Measurements from ENCODE around the gene TYROBP. TPM values are rescaled to one million over a fixed set of nuclear protein-coding genes. Genes with fewer than 3 reads are reported as not detected.
"Not testable (repeated sequence)": the region's sequence is repeated elsewhere in the genome, so short reads cannot be mapped to it uniquely, and the experiment has no call there.

TYROBP gene
- total and polyA plus RNA-seq, 9 donors = 9.2 to 135 (median 36.7) TPM

GRCh38 chr19:35913589-35913988 is 5.5 kb upstream of the TYROBP start:
- TF ChIP-seq POLR2A (IDR thresholded peaks at IDR 0.05) (no peak), EP300 (IDR thresholded peaks at IDR 0.05) (no peak), CTCF (IDR thresholded peaks at IDR 0.05) (no peak)
- WGBS, 3 donors = 46 to 58% (median 49%) methylated on average over 7 of the region's 7 CpGs
- Histone ChIP-seq H3K4me1 (ENCODE audit: insufficient read depth) (no peaks in the 10 kb centered on the region), H3K27me3 (no peaks in the 10 kb centered on the region), H3K36me3 (no peaks in the 10 kb centered on the region), H3K9me3 (no peaks in the 10 kb centered on the region), H3K27ac (no peak overlapping the region), H3K4me3 (no peak overlapping the region)
- no peak for DNase-seq
- intact Hi-C loops (cut with DNase I) = no loop called here

DNA sequence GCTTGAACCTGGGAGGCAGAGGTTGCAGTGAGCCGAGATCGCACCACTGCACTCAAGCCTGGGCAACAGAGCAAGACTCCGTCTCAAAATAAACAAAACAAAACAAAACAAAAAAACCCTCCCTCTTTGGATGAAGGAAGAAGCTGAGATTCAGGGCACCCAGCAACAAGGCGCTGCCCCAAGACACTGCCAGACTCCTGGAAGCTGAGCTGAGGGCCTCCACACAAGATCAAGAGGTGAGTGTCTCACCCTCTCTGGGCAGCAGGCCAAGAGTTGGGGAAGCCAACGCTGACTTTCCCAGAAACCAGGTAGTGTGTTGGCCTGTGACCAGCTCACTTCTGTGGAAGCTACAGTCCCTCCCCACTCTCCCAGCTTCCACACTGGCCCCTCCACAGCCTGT is 3.7 kb upstream of the TYROBP start:
- H3K4me1 ChIP-seq (ENCODE audit: insufficient read depth) = peaks cover 3% of the 10 kb centered on the region
- no peak for DNase-seq
- intact Hi-C loops (cut with DNase I) = no loop called here
- WGBS, 3 donors = 41 to 50% (median 48%) methylated on average over 5 of the region's 5 CpGs
- H3K36me3 ChIP-seq = no peaks in the 10 kb centered on the region
- H3K4me3 ChIP-seq = no peak overlapping the region
- H3K9me3 ChIP-seq = no peaks in the 10 kb centered on the region
- H3K27me3 ChIP-seq = no peaks in the 10 kb centered on the region
- TF ChIP-seq CTCF (IDR thresholded peaks at IDR 0.05) (no peak), POLR2A (IDR thresholded peaks at IDR 0.05) (no peak), EP300 (IDR thresholded peaks at IDR 0.05) (no peak)
- H3K27ac ChIP-seq = no peak overlapping the region

- H3K27ac ChIP-seq = no peak overlapping the region
- no peaks in the 10 kb centered on the region for H3K9me3 ChIP-seq
- no peak for DNase-seq
- H3K27me3 ChIP-seq = no peaks in the 10 kb centered on the region
- 44 to 49% (median 46%) methylated on average over 3 of the region's 3 CpGs for WGBS, 3 donors
- peaks cover 3% of the 10 kb centered on the region for H3K4me1 ChIP-seq (ENCODE audit: insufficient read depth)
- H3K36me3 ChIP-seq = no peaks in the 10 kb centered on the region
- H3K4me3 ChIP-seq = no peak overlapping the region
- TF ChIP-seq CTCF (IDR thresholded peaks at IDR 0.05) (no peak), EP300 (IDR thresholded peaks at IDR 0.05) (no peak), POLR2A (IDR thresholded peaks at IDR 0.05) (no peak)
- intact Hi-C loops (cut with DNase I) = no loop called here
Measured at GRCh38 chr19:35911173-35911572, 3.1 kb upstream of the TYROBP start.

- DNase-seq; H3K27me3 ChIP-seq; H3K9me3 ChIP-seq; H3K27ac ChIP-seq; H3K4me1 ChIP-seq (ENCODE audit: insufficient read depth); H3K36me3 ChIP-seq; H3K4me3 ChIP-seq; intact Hi-C loops (cut with DNase I): not testable (repeated sequence)
- WGBS, 3 donors = 87 to 89% (median 88%) methylated on average over 14 of the region's 14 CpGs
Measured at GRCh38 chr19:35910355-35910754, 2.3 kb upstream of the TYROBP start.

DNA sequence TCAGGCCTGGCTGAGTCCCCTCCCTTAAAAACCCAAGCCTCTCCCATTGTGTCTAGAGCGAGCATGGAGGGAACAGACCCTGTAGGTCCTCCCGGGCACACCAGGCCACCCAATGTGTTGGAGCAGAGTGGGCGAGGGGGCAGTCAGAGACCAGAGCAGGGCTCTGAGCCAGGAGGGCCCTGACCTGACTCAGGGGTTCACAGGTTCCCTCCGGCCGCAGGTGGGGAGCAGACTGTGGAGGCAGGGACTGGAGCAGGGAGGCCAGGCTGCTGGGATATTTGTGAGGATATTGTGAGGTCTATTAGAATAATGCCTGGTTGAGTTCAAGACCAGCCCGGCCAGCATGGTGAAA is 1.6 kb upstream of the TYROBP start:
- H3K9me3 ChIP-seq = no peaks in the 10 kb centered on the region
- peaks cover 3% of the 10 kb centered on the region for H3K4me1 ChIP-seq (ENCODE audit: insufficient read depth)
- intact Hi-C loops (cut with DNase I) = no loop called here
- no peak overlapping the region for H3K4me3 ChIP-seq
- no peak for DNase-seq
- no peaks in the 10 kb centered on the region for H3K36me3 ChIP-seq
- 58 to 68% (median 62%) methylated on average over 6 of the region's 6 CpGs for WGBS, 3 donors
- TF ChIP-seq EP300 (IDR thresholded peaks at IDR 0.05) = no peak
- TF ChIP-seq CTCF (IDR thresholded peaks at IDR 0.05) = no peak
- no peak for TF ChIP-seq POLR2A (IDR thresholded peaks at IDR 0.05)
- no peaks in the 10 kb centered on the region for H3K27me3 ChIP-seq
- H3K27ac ChIP-seq = no peak overlapping the region
